ENCODE data around the gene CEBPA. TPM values are rescaled to one million over a fixed set of nuclear protein-coding genes. Genes with fewer than 3 reads are reported as not detected.

The CEBPA gene
- total RNA-seq, 2 experiments from 2014 or later = 2.1 to 2.5 TPM

- H3K4me1 ChIP-seq (ENCODE audit: insufficient read depth, low read length, poor library complexity, severe bottlenecking) = peaks cover 4% of the 10 kb centered on the region
- no TSS peak for BruUV-seq (replicated peaks)
- H2AFZ ChIP-seq (ENCODE audit: low read length) = no peak overlapping the region
- CTCF ChIA-PET (ENCODE audit: unreplicated experiment) = no interaction called here
- no peaks in the 10 kb centered on the region for H3K9me3 ChIP-seq (ENCODE audit: low read length)
- H3K4me2 ChIP-seq (ENCODE audit: low read length) = no peak overlapping the region
- H3K36me3 ChIP-seq (ENCODE audit: insufficient read depth, low read length) = no peaks in the 10 kb centered on the region
- TF ChIP-seq EZH2phosphoT487 (IDR thresholded peaks at IDR 0.05; ENCODE audit: borderline replicate concordance, low read depth, low read length) = no peak
- TF ChIP-seq, protein P1, sequence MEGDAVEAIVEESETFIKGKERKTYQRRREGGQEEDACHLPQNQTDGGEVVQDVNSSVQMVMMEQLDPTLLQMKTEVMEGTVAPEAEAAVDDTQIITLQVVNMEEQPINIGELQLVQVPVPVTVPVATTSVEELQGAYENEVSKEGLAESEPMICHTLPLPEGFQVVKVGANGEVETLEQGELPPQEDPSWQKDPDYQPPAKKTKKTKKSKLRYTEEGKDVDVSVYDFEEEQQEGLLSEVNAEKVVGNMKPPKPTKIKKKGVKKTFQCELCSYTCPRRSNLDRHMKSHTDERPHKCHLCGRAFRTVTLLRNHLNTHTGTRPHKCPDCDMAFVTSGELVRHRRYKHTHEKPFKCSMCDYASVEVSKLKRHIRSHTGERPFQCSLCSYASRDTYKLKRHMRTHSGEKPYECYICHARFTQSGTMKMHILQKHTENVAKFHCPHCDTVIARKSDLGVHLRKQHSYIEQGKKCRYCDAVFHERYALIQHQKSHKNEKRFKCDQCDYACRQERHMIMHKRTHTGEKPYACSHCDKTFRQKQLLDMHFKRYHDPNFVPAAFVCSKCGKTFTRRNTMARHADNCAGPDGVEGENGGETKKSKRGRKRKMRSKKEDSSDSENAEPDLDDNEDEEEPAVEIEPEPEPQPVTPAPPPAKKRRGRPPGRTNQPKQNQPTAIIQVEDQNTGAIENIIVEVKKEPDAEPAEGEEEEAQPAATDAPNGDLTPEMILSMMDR (conservative IDR thresholded peaks at IDR 0.05; ENCODE audit: low read length) = no peak
- no peak overlapping the region for H3K27ac ChIP-seq (ENCODE audit: low read depth, low read length, poor library complexity, severe bottlenecking)
- no peaks in the 10 kb centered on the region for H4K20me1 ChIP-seq (ENCODE audit: insufficient read depth, low read length)
- no peak overlapping the region for H3K4me3 ChIP-seq (ENCODE audit: low read depth, low read length, poor library complexity, severe bottlenecking)
- H3K79me2 ChIP-seq (ENCODE audit: insufficient read depth, low read depth, low read length) = no peaks in the 10 kb centered on the region
- DNase-seq (ENCODE audit: low spot score) = no peak
- intact Hi-C loops (cut with micrococcal nuclease; ENCODE audit: unreplicated experiment) = no loop called here
- POLR2A ChIA-PET = no interaction called here
- H3K9me2 ChIP-seq (ENCODE audit: insufficient read depth, low read length) = no peaks in the 10 kb centered on the region
Measured at GRCh38 chr19:33306853-33307792, 4.8 kb upstream of the CEBPA start.

GRCh38 chr19:33306191-33306590, 3.9 kb upstream of the CEBPA start:
- Histone ChIP-seq H4K20me1 (ENCODE audit: insufficient read depth, low read length) (no peaks in the 10 kb centered on the region), H3K27ac (ENCODE audit: low read depth, low read length, poor library complexity, severe bottlenecking) (no peak overlapping the region), H2AFZ (ENCODE audit: low read length) (no peak overlapping the region), H3K4me3 (ENCODE audit: low read depth, low read length, poor library complexity, severe bottlenecking) (no peak overlapping the region), H3K4me1 (ENCODE audit: insufficient read depth, low read length, poor library complexity, severe bottlenecking) (peaks cover 4% of the 10 kb centered on the region), H3K9me2 (ENCODE audit: insufficient read depth, low read length) (no peaks in the 10 kb centered on the region), H3K4me2 (ENCODE audit: low read length) (no peak overlapping the region), H3K36me3 (ENCODE audit: insufficient read depth, low read length) (no peaks in the 10 kb centered on the region), H3K9me3 (ENCODE audit: low read length) (no peaks in the 10 kb centered on the region), H3K79me2 (ENCODE audit: insufficient read depth, low read depth, low read length) (no peaks in the 10 kb centered on the region)
- no TSS peak for BruUV-seq (replicated peaks)
- DNase-seq (ENCODE audit: low spot score) = no peak
- intact Hi-C loops (cut with micrococcal nuclease; ENCODE audit: unreplicated experiment) = no loop called here
- CTCF ChIA-PET (ENCODE audit: unreplicated experiment) = no interaction called here
- POLR2A ChIA-PET = no interaction called here
- no peak for TF ChIP-seq EZH2phosphoT487 (IDR thresholded peaks at IDR 0.05; ENCODE audit: borderline replicate concordance, low read depth, low read length)
- TF ChIP-seq, protein P1 (conservative IDR thresholded peaks at IDR 0.05; ENCODE audit: low read length) = no peak

Data from OCI-LY7 (cell line).